Left forelimb (tissue), 1 donor: ENCODE measurements around the gene CYP3A7.
"Not testable (repeated sequence)": the region's sequence is repeated elsewhere in the genome, so short reads cannot be mapped to it uniquely, and the experiment has no call there.

ENCODE experiments used
- DNase-seq: peaks from one replicate; pipeline ENCODE4 v3.0.0-alpha.2; 2018; ENCODE audit warnings: low spot score

Gene CYP3A7

DNA sequence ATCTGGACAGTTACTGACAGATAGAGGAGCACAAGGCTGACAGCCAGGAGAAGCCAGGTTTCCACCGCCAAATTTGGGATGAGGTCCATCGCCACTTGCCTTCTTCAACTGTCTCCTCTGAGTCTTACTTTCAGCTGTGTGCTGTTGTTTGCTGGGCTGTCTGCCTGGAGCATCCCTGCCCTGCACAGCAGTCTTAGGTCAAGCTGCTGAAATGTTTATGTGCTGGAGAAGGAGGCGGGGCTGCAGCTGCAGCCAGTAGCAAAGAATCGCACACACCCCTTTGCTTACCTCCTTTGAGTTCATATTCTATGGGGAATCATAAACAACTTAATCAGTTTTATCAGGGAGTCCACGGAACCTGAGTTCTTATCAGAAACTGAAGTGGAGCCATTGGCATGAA is 35.0 kb downstream of the CYP3A7 start:
- DNase-seq = no peak

DNA sequence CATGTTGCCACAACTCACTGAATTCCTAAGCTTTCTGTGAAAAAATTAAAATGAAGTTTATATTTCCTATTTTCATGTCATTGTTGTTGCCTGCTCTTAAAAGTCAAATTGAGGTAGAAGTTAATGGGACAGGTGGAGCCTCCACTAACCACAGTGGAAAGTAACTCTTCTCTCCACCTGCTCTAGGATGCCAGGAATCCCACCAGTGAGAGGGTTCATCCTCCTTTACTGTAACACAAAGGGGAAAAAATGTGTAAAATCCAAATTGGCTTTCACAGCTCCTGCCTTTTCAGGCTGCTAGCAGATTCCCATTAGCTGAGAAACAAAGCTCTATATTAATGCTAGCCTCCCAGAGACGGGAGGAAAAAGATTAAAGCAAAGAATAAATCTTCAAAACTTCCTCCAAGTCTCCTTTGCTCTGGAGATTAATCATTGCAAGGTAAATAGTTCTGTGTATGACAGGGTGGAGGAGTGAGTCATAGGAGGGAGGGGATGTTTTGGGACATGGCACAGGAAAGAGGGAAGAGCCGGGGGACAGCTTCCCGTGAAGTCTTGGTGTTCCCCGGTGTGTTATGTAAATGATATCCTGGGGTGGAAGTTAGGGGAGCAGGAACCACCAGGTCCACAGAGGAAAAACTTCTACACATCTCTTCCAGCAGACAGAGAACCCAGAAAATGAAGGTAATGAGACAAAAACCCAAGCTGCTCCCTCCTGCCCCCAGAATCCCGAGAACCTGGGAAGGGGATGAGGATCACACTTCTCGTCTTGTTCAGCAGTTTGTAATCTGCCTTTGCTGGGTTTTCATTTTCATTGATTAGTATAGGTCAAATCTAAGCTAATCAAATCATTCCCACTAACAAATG is 35.9 kb downstream of the CYP3A7 start:
- DNase-seq = not testable (repeated sequence)

DNA sequence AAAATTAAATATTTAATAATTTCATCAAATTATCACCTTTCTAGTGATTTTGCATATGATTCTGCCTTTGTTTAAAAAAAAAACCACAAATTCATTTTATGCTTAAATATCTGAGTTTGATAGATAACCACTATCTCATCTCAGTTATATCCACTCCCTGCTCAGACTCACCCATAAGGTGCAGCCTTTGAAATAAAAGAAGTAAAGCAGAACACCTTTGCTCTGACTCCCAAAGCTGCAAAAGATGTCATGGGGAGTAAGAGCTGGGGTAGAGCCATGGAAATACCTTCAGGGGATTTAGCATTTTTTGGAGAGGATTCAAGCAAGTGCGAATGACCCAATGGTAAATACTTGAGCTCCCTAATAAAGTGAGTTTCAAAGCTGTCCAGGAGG is 40.1 kb downstream of the CYP3A7 start:
- DNase-seq = no peak

DNA sequence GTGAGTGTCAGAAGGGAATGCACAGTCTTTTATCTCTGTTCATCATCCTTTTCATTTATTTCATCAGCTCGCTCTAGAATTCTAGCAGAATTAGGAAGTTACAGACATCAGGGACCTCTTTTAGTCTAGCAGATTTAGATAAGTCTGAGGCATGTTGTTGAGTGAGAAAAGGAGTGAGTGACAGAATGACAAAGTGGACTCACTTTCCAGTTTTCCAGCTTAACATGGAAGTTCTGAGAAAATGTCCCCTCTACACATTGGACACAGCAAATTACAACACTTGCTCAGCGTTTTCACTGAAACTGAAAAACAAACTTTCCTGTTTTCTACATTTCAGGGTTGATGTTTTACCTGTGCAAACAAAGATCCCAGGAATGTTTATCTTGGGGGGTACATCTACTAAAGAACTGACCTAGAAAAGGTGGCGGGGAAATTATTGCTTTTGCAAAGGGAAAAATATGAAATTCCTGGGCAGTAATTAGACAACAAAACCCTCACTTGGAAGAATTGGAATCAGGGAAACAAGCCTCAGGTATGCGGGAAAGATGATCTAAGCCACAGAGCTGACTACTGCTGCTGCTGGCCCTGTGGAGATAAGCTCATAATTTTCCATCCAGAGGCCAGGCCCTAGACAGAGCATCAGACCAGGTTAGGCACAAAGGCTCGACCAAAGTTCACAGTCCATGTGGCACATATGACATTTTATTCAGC is 40.6 kb downstream of the CYP3A7 start:
- DNase-seq = no peak

DNA sequence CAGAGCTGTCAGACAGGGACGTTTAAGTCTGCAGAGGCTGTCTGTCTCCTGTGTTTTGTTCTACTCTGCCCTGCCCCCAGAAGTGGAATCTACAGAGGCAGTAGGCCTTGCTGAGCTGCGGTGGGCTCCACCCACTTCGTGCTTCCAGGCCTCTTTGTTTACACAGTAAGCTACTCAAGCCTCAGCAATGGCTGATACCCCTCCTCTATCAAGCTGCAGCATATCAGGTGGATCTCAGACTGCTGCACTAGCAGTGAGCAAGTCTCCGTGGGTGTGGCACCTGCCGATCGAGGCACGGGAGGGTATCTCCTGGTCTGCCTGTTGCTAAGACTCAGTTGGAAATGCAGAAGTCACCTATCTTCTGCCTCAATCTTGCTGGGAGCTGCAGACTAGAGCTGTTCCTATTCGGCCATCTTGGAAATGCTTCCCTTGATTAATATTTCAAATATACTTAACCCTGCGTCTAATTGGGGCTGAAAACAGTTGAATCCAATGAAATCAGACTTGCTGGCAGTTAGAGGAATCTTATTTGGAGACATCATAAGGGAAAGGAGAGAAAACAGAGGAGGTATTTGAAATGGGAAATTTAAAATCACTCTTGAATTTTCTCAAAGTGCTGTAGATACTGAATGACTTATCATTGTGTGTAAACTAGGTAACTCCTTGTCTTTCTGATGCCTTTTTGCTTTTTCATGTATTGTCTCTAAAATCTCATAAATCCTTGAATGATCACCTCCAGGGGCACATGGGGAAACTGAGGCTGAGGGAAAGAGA is 41.4 kb downstream of the CYP3A7 start:
- DNase-seq = no peak

DNA sequence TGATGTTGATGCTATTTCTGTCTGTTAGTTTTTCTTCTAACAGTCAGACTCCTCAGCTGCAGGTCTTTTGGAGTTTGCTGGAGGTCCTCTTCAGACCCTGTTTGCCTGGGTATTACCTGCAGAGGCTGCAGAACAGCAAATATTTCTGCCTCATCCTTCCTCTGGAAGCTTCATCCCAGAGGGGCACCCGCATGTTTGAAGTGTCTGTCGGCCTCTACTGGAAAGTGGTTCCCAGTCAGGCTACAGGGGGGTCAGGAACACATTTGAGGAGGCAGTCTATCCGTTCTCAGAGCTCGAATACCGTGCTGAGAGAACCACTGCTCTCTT is 41.9 kb downstream of the CYP3A7 start:
- no peak for DNase-seq

DNA sequence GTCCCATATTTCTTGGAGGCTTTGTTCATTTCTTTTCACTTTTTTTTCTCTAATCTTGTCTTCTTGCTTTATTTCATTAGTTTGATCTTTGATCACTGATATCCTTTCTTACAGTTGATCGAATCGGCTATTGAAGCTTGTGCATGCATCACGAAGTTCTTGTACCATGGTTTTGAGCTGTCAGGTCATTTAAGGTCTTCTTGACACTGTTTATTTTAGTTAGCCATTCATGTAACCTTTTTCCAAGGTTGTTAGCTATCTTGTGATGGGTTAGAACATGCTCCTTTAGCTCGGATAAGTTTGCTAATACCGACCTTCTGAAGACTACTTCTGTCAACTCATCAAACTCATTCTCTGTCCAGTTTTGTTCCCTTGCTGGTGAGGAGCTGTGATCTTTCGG is 42.4 kb downstream of the CYP3A7 start:
- not testable (repeated sequence) for DNase-seq

DNA sequence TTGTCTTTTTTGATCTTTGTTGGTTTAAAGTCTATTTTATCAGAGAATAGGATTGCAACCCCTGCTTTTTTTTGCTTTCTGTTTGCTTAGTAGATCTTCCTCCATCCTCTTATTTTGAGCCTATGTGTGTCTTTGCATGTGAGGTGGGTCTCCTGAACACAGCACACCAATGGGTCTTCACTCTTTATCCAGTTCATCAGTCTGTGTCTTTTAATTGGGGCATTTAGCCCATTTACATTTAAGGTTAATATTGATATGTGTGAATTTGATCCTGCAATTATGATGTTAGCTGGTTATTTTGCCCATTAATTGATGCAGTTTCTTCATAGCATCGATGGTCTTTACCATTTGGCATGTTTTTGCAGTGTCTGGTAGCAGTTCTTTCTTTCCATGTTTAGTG is 43.3 kb downstream of the CYP3A7 start:
- not testable (repeated sequence) for DNase-seq

DNA sequence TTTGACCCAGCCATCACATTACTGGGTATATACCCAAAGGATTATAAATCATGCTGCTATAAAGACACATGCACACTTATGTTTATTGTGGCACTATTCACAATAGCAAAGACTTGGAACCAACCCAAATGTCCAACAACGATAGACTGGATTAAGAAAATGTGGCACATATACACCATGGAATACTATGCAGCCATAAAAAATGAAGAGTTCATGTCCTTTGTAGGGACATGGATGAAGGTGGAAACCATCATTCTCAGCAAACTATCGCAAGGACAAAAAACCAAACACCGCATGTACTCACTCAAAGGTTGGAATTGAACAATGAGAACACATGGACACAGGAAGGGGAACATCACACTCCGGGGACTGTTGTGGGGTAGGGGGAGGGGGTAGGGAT is 44.1 kb downstream of the CYP3A7 start:
- DNase-seq = not testable (repeated sequence)

DNA sequence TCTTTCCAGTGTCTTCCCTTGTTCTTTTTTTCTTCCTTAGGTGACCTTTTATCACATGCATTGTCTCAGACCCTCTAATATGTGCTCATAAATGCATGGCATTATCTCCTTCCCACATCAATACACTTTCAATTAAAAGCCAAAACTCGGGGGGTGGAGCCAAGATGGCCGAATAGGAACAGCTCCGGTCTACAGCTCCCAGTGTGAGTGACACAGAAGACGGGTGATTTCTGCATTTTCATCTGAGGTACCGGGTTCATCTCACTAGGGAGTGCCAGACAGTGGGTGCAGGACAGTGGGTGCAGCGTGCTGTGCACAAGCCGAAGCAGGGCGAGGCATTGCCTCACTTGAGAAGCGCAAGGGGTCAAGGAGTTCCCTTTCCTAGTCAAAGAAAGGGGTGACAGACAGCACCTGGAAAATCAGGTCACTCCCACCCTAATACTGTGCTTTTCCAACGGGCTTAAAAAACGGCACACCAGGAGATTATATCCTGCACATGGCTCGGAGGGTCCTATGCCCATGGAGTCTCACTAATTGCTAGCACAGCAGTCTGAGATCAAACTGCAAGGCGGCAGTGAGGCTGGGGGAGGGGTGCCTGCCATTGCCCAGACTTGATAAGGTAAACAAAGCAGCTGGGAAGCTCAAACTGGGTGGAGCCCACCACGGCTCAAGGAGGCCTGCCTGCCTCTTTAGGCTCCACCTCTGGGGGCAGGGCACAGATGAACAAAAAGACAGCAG is 49.0 kb downstream of the CYP3A7 start:
- DNase-seq = not testable (repeated sequence)

DNA sequence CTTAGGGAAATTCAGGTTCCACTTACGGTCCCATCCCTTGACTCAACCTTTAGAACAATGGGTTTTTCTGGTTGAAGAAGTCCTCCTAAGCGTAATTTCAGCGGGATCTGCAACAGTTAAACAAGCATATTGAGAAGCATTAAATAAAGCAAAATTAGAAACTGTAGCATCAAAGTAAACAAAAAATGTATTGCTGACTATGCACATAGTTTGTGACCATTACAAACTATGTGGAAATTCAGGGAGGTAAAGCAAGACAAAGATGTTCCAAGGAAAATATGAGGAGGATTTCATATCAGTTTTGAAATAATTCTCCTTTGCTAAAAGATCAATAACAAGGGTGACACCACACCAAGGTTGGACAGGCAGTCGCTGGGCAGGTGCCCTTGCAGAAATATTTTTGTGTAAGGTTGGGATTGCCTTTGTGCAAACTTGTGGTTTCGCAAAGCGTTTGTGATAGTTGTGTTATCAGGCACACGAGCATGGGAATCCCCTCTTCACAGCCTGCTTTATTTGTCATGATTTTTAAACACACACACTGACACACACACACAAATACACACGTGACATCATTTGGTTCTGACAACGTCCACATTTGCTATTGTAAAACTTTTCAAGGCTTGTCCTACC is 49.8 kb downstream of the CYP3A7 start:
- no peak for DNase-seq

DNA sequence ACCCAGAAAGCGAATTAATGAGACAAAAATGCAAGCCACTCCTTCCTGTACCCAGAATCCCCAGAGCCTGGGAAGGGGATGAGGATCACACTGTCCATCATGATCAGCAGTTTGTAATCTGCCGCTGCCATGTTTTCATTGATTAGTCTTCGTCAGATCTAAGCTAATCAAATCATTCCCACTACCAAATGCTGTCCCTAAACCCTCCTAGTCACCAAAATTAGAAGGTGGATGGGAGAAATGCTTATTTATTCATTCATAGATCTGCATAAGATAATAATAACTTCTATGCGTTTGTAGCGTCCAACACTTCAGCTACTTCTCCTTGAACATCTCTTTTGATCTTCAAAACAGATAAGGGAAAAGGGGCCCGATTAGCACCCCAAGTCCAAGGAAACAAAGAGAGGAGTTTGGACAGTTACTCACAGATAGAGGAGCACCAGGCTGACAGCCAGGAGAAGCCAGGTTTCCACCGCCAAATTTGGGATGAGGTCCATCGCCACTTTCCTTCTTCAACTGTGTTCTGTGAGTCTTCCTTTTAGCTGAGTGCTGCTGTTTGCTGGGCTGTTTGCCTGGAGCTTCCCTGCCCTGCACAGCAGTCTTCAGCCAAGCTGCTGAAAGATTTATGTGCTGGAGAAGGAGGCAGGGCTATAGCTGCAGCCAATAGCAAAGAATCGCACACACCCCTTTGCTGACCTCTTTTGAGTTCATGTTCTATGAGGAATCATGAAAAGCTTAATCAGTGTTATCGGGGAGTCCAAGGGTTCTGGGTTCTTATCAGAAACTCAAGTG is 55.4 kb downstream of the CYP3A7 start, which contains the start of gene CYP3A5:
CYP3A5 (minus strand) TSS at position 597 of the 792 bp plus-strand sequence; CDS start at position 497, 100 bp downstream.
- no peak for DNase-seq

DNA sequence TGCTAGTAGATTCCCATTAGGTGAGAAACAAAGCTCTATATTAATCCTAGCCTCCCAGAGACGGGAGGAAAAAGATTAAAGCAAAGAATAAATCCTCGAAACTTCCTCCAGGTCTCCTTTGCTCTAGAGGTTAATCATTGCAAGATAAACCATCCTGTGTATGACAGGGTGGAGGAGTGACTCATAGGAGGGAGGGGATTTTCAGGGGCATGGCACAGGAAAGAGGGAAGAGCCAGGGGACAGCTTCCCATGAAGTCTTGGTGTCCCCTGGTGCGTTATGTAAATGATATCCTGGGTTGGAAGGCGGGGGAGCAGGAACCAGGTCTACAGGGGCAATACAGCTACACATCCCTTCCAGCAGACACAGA is 56.0 kb downstream of the CYP3A7 start:
- DNase-seq = no peak

DNA sequence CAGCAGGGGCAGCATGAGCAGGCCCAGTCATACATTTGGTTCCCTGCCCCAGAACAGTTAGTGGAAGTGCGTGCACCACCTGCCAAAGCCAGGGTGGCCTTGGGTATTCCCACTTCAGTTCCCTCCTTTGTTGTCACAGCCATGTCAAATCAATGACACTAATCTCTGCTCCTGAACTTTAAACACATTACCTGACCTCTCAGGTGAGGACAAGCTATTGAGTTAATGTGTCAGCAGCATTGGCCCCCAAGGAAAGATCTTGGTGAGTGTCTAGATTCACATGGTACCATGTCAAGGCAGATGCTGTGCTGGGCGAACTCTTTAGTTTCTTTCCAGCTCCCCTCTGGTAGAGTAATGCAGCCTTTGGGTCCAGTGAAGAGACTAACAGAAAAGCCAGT is 57.3 kb downstream of the CYP3A7 start:
- DNase-seq = no peak

DNA sequence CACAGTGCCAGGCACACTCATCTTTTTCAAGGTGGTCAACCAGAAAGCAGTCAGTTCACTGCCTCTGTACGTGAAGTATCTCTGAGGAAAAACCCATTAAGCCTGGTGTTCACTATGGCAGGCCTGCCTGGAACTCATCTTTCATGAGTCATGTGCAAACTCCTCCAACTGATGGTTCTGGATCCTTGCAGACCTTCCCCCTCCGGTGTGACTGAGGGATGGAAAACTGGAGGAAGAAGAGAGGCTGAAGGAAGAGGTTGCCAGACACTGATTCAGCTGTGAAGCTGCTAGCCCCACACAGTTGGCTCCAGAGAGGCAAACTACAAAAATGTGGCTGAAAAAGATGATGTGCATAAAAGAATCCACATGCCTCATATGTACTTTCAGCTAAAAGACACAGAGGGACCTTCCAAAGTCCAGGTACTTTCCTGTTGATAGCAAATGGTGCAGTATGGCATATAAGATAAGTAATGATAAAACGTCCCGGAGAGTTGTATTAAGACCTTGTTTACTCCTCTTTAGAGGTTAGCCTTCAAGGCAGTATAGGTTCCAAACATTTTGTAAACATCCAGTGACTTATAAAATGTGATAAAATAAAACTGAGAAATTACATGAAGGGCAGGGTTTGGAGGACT is 57.9 kb downstream of the CYP3A7 start:
- DNase-seq = no peak

DNA sequence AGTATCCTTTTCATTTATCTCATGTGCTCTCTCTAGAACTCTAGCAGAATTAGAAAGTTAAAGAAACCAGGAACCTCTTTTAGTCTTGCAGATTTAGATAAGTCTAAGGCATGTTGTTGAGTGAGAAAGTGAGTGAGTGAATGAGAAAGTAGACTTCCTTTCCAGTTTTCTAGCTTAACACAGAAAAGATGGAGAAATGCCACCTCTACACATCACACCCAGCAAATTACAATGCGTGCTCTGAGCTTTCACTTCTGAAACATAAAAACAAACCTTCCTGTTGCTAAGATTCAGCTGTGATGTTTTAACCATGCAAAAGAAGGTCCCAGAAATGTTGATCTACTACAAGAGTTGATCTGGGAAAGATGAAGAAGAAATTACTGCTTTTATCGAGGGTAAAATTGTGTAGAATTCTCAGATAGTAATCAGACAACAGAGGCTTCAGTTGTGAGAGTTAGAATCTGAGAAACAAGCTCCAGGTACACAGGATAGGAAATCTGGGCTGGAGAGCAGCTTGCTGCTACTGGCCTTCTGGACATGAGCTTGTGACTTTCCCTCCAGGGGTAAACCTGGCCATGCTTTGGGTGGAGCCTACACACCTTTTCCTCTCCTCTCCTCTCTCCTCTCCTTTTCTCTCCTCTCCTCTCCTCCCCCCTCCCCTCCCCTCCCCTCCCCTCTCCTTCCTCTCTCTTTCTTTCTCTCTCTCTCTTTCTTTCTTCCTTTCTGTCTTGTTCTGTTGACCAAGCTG is 59.8 kb downstream of the CYP3A7 start:
- no peak for DNase-seq

DNA sequence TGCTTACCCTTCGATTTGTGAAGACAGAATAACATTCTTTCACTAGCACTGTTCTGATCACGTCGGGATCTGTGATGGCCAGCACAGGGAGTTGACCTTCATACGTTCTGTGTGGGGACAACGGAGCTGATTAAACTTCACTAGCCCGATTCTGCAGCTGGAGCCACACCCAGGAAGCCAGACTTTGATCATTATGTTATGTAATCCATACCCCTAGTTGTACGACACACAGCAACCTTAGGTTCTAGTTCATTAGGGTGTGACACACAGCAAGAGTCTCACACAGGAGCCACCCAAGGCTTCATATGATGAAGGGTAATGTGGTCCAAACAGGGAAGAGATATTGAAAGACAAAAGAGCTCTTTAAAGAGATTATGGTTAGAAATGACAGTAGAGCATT is 62.4 kb downstream of the CYP3A7 start:
- DNase-seq = no peak

DNA sequence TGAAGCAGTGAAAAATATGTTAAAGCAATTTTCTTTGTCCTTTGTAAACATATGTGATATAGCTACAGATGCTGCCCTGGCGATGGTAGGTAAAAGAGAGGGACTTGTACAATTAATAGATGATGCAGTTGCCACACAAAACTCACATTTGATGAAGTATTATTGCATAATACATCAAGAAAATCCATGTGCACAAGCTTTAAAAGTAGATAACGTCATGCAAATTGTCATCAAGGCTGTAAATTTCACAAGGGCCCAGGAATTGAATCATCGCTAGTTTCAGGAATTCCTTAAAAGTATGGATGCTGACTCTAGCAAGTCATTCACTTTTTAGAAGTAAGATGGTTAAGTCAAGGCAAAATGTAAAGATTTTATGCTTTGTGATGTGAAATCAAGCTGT is 65.2 kb downstream of the CYP3A7 start:
- DNase-seq = no peak

DNA sequence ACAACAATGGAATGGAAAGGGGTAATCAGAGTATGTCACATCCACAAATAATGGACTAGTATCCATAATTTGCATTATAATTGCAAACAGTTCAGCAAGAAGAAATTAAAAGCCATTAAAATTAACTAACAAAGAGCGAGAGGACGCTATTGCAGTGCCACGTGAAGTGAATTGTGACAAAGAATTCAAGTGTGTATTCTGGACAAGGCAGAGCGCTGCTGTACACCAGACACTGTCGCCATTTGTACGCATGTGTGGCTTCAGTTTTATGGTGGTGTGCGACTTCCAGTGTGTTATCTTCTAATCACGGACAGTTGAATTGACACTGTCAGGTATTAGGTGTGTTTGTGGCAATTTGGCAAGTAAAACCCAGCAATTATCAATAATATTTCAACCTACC is 66.5 kb downstream of the CYP3A7 start:
- DNase-seq = no peak

DNA sequence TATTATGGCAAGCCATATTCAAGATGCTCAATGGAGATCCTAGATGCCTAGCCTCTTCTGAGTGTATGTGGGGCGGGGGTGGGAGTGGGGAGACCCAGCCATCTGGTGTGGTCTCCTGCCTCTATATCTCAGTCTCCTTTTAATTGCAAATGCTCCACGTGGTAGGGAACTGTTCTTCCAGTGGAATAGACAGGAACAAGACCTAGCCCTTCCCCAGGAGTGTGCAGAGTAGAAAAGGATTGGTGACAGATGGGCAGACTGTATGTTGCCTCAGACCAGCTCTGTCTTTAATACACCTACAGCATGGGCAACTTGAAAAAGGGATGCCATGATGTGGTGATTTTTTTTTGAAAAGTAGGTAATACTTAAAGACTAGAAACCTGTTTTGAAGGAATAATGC is 67.8 kb downstream of the CYP3A7 start:
- no peak for DNase-seq
